Mucosa of rectum (tissue), 2 donors: Measurements from ENCODE around the gene TKT.
A peak's percentile ranks its signal among the peaks of the same experiment; 100 is the strongest.

Experiments used
- H3K27ac ChIP-seq, 2 donors: one replicate each; pipeline ENCODE4 v1.7.0; 2013; ENCODE audit warnings: inconsistent platforms in 2 of 2, low read depth in 2 of 2, low read length in 2 of 2
- H3K27me3 ChIP-seq, 2 donors: one replicate each; pipeline ENCODE4 v1.7.0; 2013; ENCODE audit warnings: low read length in 2 of 2; ENCODE audit not compliant: control insufficient read depth in 2 of 2, insufficient read depth in 2 of 2
- H3K36me3 ChIP-seq, 2 donors: one replicate each; pipeline ENCODE4 v1.7.0; 2013; ENCODE audit warnings: low read length in 2 of 2; ENCODE audit not compliant: control insufficient read depth in 2 of 2, insufficient read depth in 2 of 2
- H3K4me1 ChIP-seq, 2 donors: one replicate each; pipeline ENCODE4 v1.7.0; 2013; ENCODE audit warnings: low read length in 2 of 2, mild to moderate bottlenecking in 1 of 2; ENCODE audit not compliant: control insufficient read depth in 2 of 2, insufficient read depth in 2 of 2
- H3K4me3 ChIP-seq, 2 donors: one replicate each; pipeline ENCODE4 v1.7.0; 2013; ENCODE audit warnings: low read length in 2 of 2
- H3K9ac ChIP-seq, 2 donors: one replicate each; pipeline ENCODE4 v1.7.0; 2013; ENCODE audit warnings: low read length in 2 of 2, low read depth in 1 of 2, mild to moderate bottlenecking in 1 of 2
- H3K9me3 ChIP-seq, 2 donors: one replicate each; pipeline ENCODE4 v1.7.0; 2013; ENCODE audit warnings: low read length in 2 of 2; ENCODE audit not compliant: control insufficient read depth in 2 of 2
- donor health status: healthy.
- donor health status: Normal muscosa, but diverticular disease.

The TKT gene

GRCh38 chr3:53198256-53198977 lies 57.4 kb downstream of the TKT start:
- Histone ChIP-seq H3K9me3 (no peaks in the 10 kb centered on the region), H3K4me3 (no peak overlapping the region), H3K4me1 (peaks cover 3 to 5% of the 10 kb centered on the region in 2 donors), H3K9ac (no peak overlapping the region), H3K27me3 (no peaks in the 10 kb centered on the region), H3K27ac (no peak overlapping the region), H3K36me3 (peaks cover 1 to 7% of the 10 kb centered on the region in 2 donors)

GRCh38 chr3:53196575-53197407 lies 59.0 kb downstream of the TKT start:
- H3K9me3 ChIP-seq, result no peaks in the 10 kb centered on the region
- peaks cover 12 to 18% of the 10 kb centered on the region in 2 donors for H3K36me3 ChIP-seq
- peaks cover 3 to 7% of the 10 kb centered on the region in 2 donors for H3K4me1 ChIP-seq
- no peak overlapping the region for H3K9ac ChIP-seq
- H3K4me3 ChIP-seq, result no peak overlapping the region
- no peaks in the 10 kb centered on the region for H3K27me3 ChIP-seq
- no peak overlapping the region for H3K27ac ChIP-seq

GRCh38 chr3:53195602-53196574 lies 59.9 kb downstream of the TKT start:
- Histone ChIP-seq H3K9ac (no peak overlapping the region), H3K9me3 (no peaks in the 10 kb centered on the region), H3K27me3 (no peaks in the 10 kb centered on the region), H3K27ac (no peak overlapping the region), H3K4me3 (no peak overlapping the region), H3K36me3 (peaks cover 13 to 22% of the 10 kb centered on the region in 2 donors), H3K4me1 (peaks cover 3 to 7% of the 10 kb centered on the region in 2 donors)

- Histone ChIP-seq H3K27ac (no peak overlapping the region), H3K9ac (no peak overlapping the region), H3K4me1 (peaks cover 3 to 7% of the 10 kb centered on the region in 2 donors), H3K27me3 (no peaks in the 10 kb centered on the region), H3K36me3 (peaks cover 21 to 30% of the 10 kb centered on the region in 2 donors), H3K9me3 (no peaks in the 10 kb centered on the region), H3K4me3 (no peak overlapping the region)
Observed at GRCh38 chr3:53195066-53195450, 60.8 kb downstream of the TKT start.

- Histone ChIP-seq H3K9me3 (no peaks in the 10 kb centered on the region), H3K27me3 (no peaks in the 10 kb centered on the region), H3K4me3 (no peak overlapping the region), H3K27ac (no peak overlapping the region), H3K36me3 (peaks cover 27 to 36% of the 10 kb centered on the region in 2 donors), H3K9ac (no peak overlapping the region), H3K4me1 (peaks cover 3 to 7% of the 10 kb centered on the region in 2 donors)
Observed at GRCh38 chr3:53194210-53195065, 61.4 kb downstream of the TKT start.

GRCh38 chr3:53193466-53194209 lies 62.2 kb downstream of the TKT start:
- no peaks in the 10 kb centered on the region for H3K27me3 ChIP-seq
- H3K36me3 ChIP-seq, result peaks cover 34 to 44% of the 10 kb centered on the region in 2 donors
- H3K4me3 ChIP-seq, result no peak overlapping the region
- peaks cover 3 to 10% of the 10 kb centered on the region in 2 donors for H3K4me1 ChIP-seq
- no peak overlapping the region for H3K27ac ChIP-seq
- no peaks in the 10 kb centered on the region for H3K9me3 ChIP-seq
- H3K9ac ChIP-seq, result no peak overlapping the region

- Histone ChIP-seq H3K4me3 (no peak overlapping the region), H3K27ac (no peak overlapping the region), H3K9me3 (no peaks in the 10 kb centered on the region)
Observed at GRCh38 chr3:53192608-53193007, 63.2 kb downstream of the TKT start.

GRCh38 chr3:53191836-53192480 lies 63.9 kb downstream of the TKT start:
- H3K27ac ChIP-seq, result peak overlapping the region in 1 of 2 donors; percentile 75
- no peaks in the 10 kb centered on the region for H3K27me3 ChIP-seq
- peaks cover 41 to 57% of the 10 kb centered on the region in 2 donors for H3K36me3 ChIP-seq
- no peak overlapping the region for H3K9ac ChIP-seq
- no peaks in the 10 kb centered on the region for H3K9me3 ChIP-seq
- H3K4me3 ChIP-seq, result no peak overlapping the region
- H3K4me1 ChIP-seq, result peaks cover 11 to 13% of the 10 kb centered on the region in 2 donors

More at GRCh38 chr3:53192608-53193007, 63.2 kb downstream of the TKT start:
- Histone ChIP-seq H3K27me3 (no peaks in the 10 kb centered on the region), H3K9ac (no peak overlapping the region), H3K36me3 (peaks cover 38 to 51% of the 10 kb centered on the region in 2 donors), H3K4me1 (peaks cover 8 to 13% of the 10 kb centered on the region in 2 donors)
